ENCODE data around the gene GPATCH2. TPM values are rescaled to one million over a fixed set of nuclear protein-coding genes. Genes with fewer than 3 reads are reported as not detected.

Gene GPATCH2
- total RNA-seq, 2 experiments from 2014 or later: 9.2 to 9.6 TPM

DNA sequence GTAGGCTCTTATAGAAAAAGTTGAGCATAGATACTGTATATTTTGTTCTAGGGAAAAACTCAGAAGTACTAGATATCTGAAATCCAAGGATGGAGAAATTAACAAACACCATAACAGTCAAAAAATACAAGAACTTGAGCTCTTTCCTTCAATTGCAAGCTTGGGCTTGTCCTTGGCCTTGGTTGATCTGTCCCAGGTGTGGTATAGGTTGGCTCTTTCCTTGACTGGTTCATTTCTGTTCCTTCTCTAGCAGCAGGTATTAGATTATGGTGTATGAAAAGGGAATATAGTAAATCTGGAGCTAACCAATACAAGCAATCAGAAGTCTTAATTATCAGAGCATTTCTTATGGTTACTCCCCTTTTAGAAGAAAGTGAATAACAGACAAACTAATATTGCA is 198.6 kb downstream of the GPATCH2 start:
- Histone ChIP-seq H3K27ac (ENCODE audit: low read depth in 1 of 2, low read length in 2 of 2) (no peak overlapping the region), H3K36me3 (ENCODE audit: insufficient read depth, low read length) (peaks cover 5% of the 10 kb centered on the region), H3K4me3 (ENCODE audit: low read length) (no peak overlapping the region), H3K27me3 (ENCODE audit: control insufficient read depth in 1 of 2, insufficient read depth in 2 of 2, low read length in 2 of 2) (no peaks in the 10 kb centered on the region), H3K4me1 (ENCODE audit: insufficient read depth, low read length) (no peaks in the 10 kb centered on the region), H3K9me3 (ENCODE audit: control insufficient read depth in 1 of 2, insufficient read depth in 1 of 2, low read length in 2 of 2) (no peaks in the 10 kb centered on the region)
- TF ChIP-seq, protein P1, sequence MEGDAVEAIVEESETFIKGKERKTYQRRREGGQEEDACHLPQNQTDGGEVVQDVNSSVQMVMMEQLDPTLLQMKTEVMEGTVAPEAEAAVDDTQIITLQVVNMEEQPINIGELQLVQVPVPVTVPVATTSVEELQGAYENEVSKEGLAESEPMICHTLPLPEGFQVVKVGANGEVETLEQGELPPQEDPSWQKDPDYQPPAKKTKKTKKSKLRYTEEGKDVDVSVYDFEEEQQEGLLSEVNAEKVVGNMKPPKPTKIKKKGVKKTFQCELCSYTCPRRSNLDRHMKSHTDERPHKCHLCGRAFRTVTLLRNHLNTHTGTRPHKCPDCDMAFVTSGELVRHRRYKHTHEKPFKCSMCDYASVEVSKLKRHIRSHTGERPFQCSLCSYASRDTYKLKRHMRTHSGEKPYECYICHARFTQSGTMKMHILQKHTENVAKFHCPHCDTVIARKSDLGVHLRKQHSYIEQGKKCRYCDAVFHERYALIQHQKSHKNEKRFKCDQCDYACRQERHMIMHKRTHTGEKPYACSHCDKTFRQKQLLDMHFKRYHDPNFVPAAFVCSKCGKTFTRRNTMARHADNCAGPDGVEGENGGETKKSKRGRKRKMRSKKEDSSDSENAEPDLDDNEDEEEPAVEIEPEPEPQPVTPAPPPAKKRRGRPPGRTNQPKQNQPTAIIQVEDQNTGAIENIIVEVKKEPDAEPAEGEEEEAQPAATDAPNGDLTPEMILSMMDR (IDR thresholded peaks at IDR 0.05): no peak
- CTCF ChIA-PET: no interaction called here
- ATAC-seq (ENCODE audit: poor library complexity): no peak
- H3K4me1 Mint-ChIP-seq (ENCODE audit: low read depth): no peaks in the 10 kb centered on the region
- POLR2A ChIA-PET: no interaction called here
- no peak for DNase-seq
- peaks cover 22% of the 10 kb centered on the region for H3K36me3 Mint-ChIP-seq (ENCODE audit: low read depth)
- no peak overlapping the region for H3K4me3 Mint-ChIP-seq
- no peaks in the 10 kb centered on the region for H3K27me3 Mint-ChIP-seq
- H3K27ac Mint-ChIP-seq: no peak overlapping the region
- intact Hi-C loops (cut with DNase I, micrococcal nuclease): no loop called here
- no peaks in the 10 kb centered on the region for H3K9me3 Mint-ChIP-seq

DNA sequence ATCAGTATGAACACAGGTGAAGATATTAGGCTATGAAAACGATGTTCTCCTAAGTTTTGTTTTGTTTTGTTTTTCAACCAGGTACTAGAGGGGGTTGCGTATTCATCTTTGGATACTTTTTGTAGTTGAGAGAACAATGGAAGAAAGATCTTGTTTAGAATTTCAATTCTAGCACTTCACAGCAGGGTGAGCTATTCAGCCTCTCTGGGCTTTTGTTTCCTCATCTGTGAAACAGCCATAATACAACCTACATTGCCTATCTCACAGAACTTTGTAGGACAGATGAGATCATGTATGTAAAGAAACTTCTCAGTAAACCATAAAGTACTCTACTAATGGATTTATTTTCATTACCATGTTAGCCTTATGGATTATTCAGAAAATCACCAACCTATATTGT is 199.5 kb downstream of the GPATCH2 start:
- Histone ChIP-seq H3K27me3 (ENCODE audit: control insufficient read depth in 1 of 2, insufficient read depth in 2 of 2, low read length in 2 of 2) (no peaks in the 10 kb centered on the region), H3K9me3 (ENCODE audit: control insufficient read depth in 1 of 2, insufficient read depth in 1 of 2, low read length in 2 of 2) (no peaks in the 10 kb centered on the region), H3K27ac (ENCODE audit: low read depth in 1 of 2, low read length in 2 of 2) (no peak overlapping the region), H3K4me1 (ENCODE audit: insufficient read depth, low read length) (no peaks in the 10 kb centered on the region), H3K36me3 (ENCODE audit: insufficient read depth, low read length) (peaks cover 5% of the 10 kb centered on the region), H3K4me3 (ENCODE audit: low read length) (no peak overlapping the region)
- ATAC-seq (ENCODE audit: poor library complexity) (no peak), DNase-seq (no peak)
- intact Hi-C loops (cut with DNase I, micrococcal nuclease): no loop called here
- H3K4me3 Mint-ChIP-seq: no peak overlapping the region
- no peaks in the 10 kb centered on the region for H3K9me3 Mint-ChIP-seq
- H3K4me1 Mint-ChIP-seq (ENCODE audit: low read depth): no peaks in the 10 kb centered on the region
- TF ChIP-seq, protein P1 (IDR thresholded peaks at IDR 0.05): no peak
- ChIA-PET CTCF (no interaction called here), POLR2A (no interaction called here)
- H3K27ac Mint-ChIP-seq: no peak overlapping the region
- no peaks in the 10 kb centered on the region for H3K27me3 Mint-ChIP-seq
- peaks cover 17% of the 10 kb centered on the region for H3K36me3 Mint-ChIP-seq (ENCODE audit: low read depth)

GRCh38 chr1:217425422-217425821 is 205.5 kb downstream of the GPATCH2 start:
- Histone ChIP-seq H3K4me3 (ENCODE audit: low read length) (no peak overlapping the region), H3K27me3 (ENCODE audit: control insufficient read depth in 1 of 2, insufficient read depth in 2 of 2, low read length in 2 of 2) (no peaks in the 10 kb centered on the region), H3K27ac (ENCODE audit: low read depth in 1 of 2, low read length in 2 of 2) (no peak overlapping the region), H3K36me3 (ENCODE audit: insufficient read depth, low read length) (peaks cover 2% of the 10 kb centered on the region), H3K9me3 (ENCODE audit: control insufficient read depth in 1 of 2, insufficient read depth in 1 of 2, low read length in 2 of 2) (no peaks in the 10 kb centered on the region), H3K4me1 (ENCODE audit: insufficient read depth, low read length) (no peaks in the 10 kb centered on the region)
- ChIA-PET CTCF (no interaction called here), POLR2A (no interaction called here)
- Mint-ChIP-seq H3K4me1 (ENCODE audit: low read depth) (no peaks in the 10 kb centered on the region), H3K4me3 (no peak overlapping the region), H3K36me3 (ENCODE audit: low read depth) (peaks cover 1% of the 10 kb centered on the region), H3K9me3 (no peaks in the 10 kb centered on the region), H3K27me3 (no peaks in the 10 kb centered on the region), H3K27ac (no peak overlapping the region)
- no peak for DNase-seq
- ATAC-seq (ENCODE audit: poor library complexity): no peak
- TF ChIP-seq, protein P1 (IDR thresholded peaks at IDR 0.05): no peak
- intact Hi-C loops (cut with DNase I, micrococcal nuclease): no loop called here
